GM23338 (cell line): Measurements from ENCODE around the gene KDELR1. TPM values are rescaled to one million over a fixed set of nuclear protein-coding genes. Genes with fewer than 3 reads are reported as not detected.

Experiments used
- ATAC-seq: fragments of 200-7000 bp; cut with Tn5 transposase; 3 replicates; pipeline ENCODE4 v1.9.1; 2020
- DNase-seq: peaks from one replicate; pipeline ENCODE4 v3.0.0-alpha.2; 2015; ENCODE audit warnings: low spot score
- H2AFZ ChIP-seq: fragments of 200-600 bp; sonication (generic); 2 replicates; pipeline ENCODE4 v1.8.0; 2016; ENCODE audit warnings: antibody characterized with exemption, mild to moderate bottlenecking, moderate library complexity
- H3F3A ChIP-seq: fragments of 200-600 bp; sonication (generic); replicated peaks from 2 replicates; pipeline ENCODE4 v1.8.0; 2017; ENCODE audit warnings: antibody characterized with exemption, mixed run types, low read depth
- H3K27ac ChIP-seq: fragments of 200-600 bp; sonication (generic); 2 replicates; pipeline ENCODE4 v1.6.1; 2016; ENCODE audit warnings: low read depth
- H3K27me3 ChIP-seq: fragments of 200-600 bp; sonication (generic); 2 replicates; pipeline ENCODE4 v1.8.0; 2016; ENCODE audit warnings: mild to moderate bottlenecking, mixed run types, moderate library complexity; ENCODE audit not compliant: insufficient read depth
- H3K36me3 ChIP-seq: fragments of 200-600 bp; sonication (generic); 2 replicates; pipeline ENCODE4 v1.8.0; 2016; ENCODE audit warnings: mild to moderate bottlenecking; ENCODE audit not compliant: insufficient read depth
- H3K4me1 ChIP-seq: fragments of 200-600 bp; sonication (generic); 2 replicates; pipeline ENCODE4 v1.8.0; 2016; ENCODE audit warnings: mild to moderate bottlenecking, moderate library complexity; ENCODE audit not compliant: insufficient read depth
- H3K4me2 ChIP-seq: fragments of 200-600 bp; sonication (generic); 2 replicates; pipeline ENCODE4 v1.7.1; 2017; ENCODE audit warnings: mixed run types
- H3K4me3 ChIP-seq: fragments of 200-600 bp; sonication (generic); 2 replicates; pipeline ENCODE4 v1.6.1; 2016; ENCODE audit warnings: mixed run types
- H3K79me2 ChIP-seq: fragments of 200-600 bp; sonication (generic); replicated peaks from 2 replicates; pipeline ENCODE4 v1.8.0; 2017; ENCODE audit warnings: mild to moderate bottlenecking; ENCODE audit not compliant: insufficient read depth
- H3K9me2 ChIP-seq: fragments of 200-600 bp; sonication (generic); 2 replicates; pipeline ENCODE4 v1.8.0; 2017; ENCODE audit not compliant: insufficient read depth
- H4K20me1 ChIP-seq: fragments of 200-600 bp; sonication (generic); replicated peaks from 2 replicates; pipeline ENCODE4 v1.8.0; 2017; ENCODE audit warnings: mild to moderate bottlenecking; ENCODE audit not compliant: insufficient read depth
- H3K27ac Mint-ChIP-seq: 2 replicates; pipeline ENCODE4 v1.8.0; 2020; ENCODE audit warnings: inconsistent platforms, mild to moderate bottlenecking, moderate library complexity, mixed read lengths
- H3K27me3 Mint-ChIP-seq: 3 replicates; pipeline ENCODE4 v1.8.0; 2022; ENCODE audit warnings: low read depth, mild to moderate bottlenecking, moderate library complexity, mixed read lengths, inconsistent platforms; ENCODE audit not compliant: insufficient read depth, poor library complexity
- H3K36me3 Mint-ChIP-seq: 3 replicates; pipeline ENCODE4 v1.8.0; 2021; ENCODE audit warnings: low read depth, mild to moderate bottlenecking, inconsistent platforms, moderate library complexity, mixed read lengths
- H3K4me1 Mint-ChIP-seq: 3 replicates; pipeline ENCODE4 v1.8.0; 2020; ENCODE audit warnings: mild to moderate bottlenecking, inconsistent platforms, mixed read lengths
- H3K4me3 Mint-ChIP-seq: 3 replicates; pipeline ENCODE4 v1.8.0; 2021; ENCODE audit warnings: moderate library complexity, mild to moderate bottlenecking, inconsistent platforms, mixed read lengths
- H3K9me3 Mint-ChIP-seq: 3 replicates; pipeline ENCODE4 v1.8.0; 2020; ENCODE audit warnings: moderate library complexity, mild to moderate bottlenecking, inconsistent platforms, mixed read lengths
- CREB1 ChIP-seq: fragments of 250-450 bp; sonication (Bioruptor Pico); IDR thresholded peaks from 2 replicates; pipeline ENCODE4 v1.5.0; 2020; ENCODE audit warnings: low read depth, mild to moderate bottlenecking, moderate library complexity
- CTCF ChIP-seq, 2 experiments: fragments of 200-600 bp in 1 of 2; sonication (generic) in 1 of 2; conservative IDR thresholded peaks; 2 replicates each; pipeline versions ENCODE4 v1.5.1 to v1.6.1; 2016 to 2017; ENCODE audit warnings: antibody characterized with exemption in 2 of 2, low read depth in 2 of 2, mild to moderate bottlenecking in 2 of 2, moderate library complexity in 1 of 2
- ETS1 ChIP-seq: IDR thresholded peaks from 2 replicates; pipeline ENCODE4 v1.6.1; 2016; ENCODE audit warnings: antibody characterized with exemption
- EZH2 ChIP-seq: fragments of 200-600 bp; sonication (generic); IDR thresholded peaks from one replicate; pipeline ENCODE4 v1.8.0; 2017; ENCODE audit warnings: antibody characterized with exemption, mild to moderate bottlenecking, low read depth; ENCODE audit not compliant: unreplicated experiment
- JUNB ChIP-seq: IDR thresholded peaks from one replicate; pipeline ENCODE4 v1.6.1; 2016; ENCODE audit warnings: antibody characterized with exemption; ENCODE audit not compliant: unreplicated experiment
- NANOG ChIP-seq: IDR thresholded peaks from 2 replicates; pipeline ENCODE4 v1.6.1; 2016; ENCODE audit warnings: antibody characterized with exemption, borderline replicate concordance
- REST ChIP-seq: IDR thresholded peaks from one replicate; pipeline ENCODE4 v1.6.1; 2018; ENCODE audit warnings: antibody characterized with exemption; ENCODE audit not compliant: unreplicated experiment
- STAT1 ChIP-seq: IDR thresholded peaks from one replicate; pipeline ENCODE4 v1.6.1; 2016; ENCODE audit warnings: antibody characterized with exemption; ENCODE audit not compliant: unreplicated experiment
- ZNF331 ChIP-seq: fragments of 250-450 bp; sonication (Bioruptor Pico); IDR thresholded peaks from 2 replicates; pipeline ENCODE4 v1.5.0; 2020; ENCODE audit warnings: low read depth, mild to moderate bottlenecking, moderate library complexity
- ZNF462 ChIP-seq: fragments of 250-450 bp; sonication (Bioruptor Pico); IDR thresholded peaks from 2 replicates; pipeline ENCODE4 v1.5.0; 2020; ENCODE audit warnings: mild to moderate bottlenecking, moderate library complexity
- polyA plus RNA-seq: library from polyadenylated mRNA; unstranded; fragments of >200 nt; fragmentation: Nextera tagmentation; extraction: Ambion mirVana; gene quantifications from 2 replicates; pipeline ENCODE4 v1.2.1, GENCODE V29; 2016
- total RNA-seq: library from RNA; depleted of rRNA; stranded (reverse); fragments of >200 nt; shearing (Covaris generic); gene quantifications from 2 replicates; pipeline ENCODE4 v1.2.3, GENCODE V29; 2014

KDELR1 gene
- total and polyA plus RNA-seq, 2 experiments from 2014 or later: 176 to 184 TPM

- TF ChIP-seq ZNF331 (CRISPR knock-in tag): no peak
Measured at GRCh38 chr19:48391100-48392005, at the start of gene KDELR1 (continued).

GRCh38 chr19:48436586-48436985, 45.2 kb upstream of the KDELR1 start:
- H3K79me2 ChIP-seq: no peaks in the 10 kb centered on the region
- H3K9me3 Mint-ChIP-seq: no peaks in the 10 kb centered on the region
- H3K27me3 Mint-ChIP-seq: peaks cover 16% of the 10 kb centered on the region
- TF ChIP-seq CREB1 (CRISPR knock-in tag) (no peak), ZNF331 (CRISPR knock-in tag) (no peak), STAT1 (no peak), EZH2 (no peak), CTCF (conservative IDR thresholded peaks at IDR 0.05; ENCODE audit: low read depth in 2 of 2) (no peak), REST (no peak), ZNF462 (no peak), JUNB (no peak), ETS1 (no peak), NANOG (no peak)
- no peak overlapping the region for H3K4me3 Mint-ChIP-seq
- no peak overlapping the region for H3K4me2 ChIP-seq
- no peak overlapping the region for H2AFZ ChIP-seq
- H3K27me3 ChIP-seq: peaks cover 7% of the 10 kb centered on the region
- H3K4me1 ChIP-seq: peaks cover 2% of the 10 kb centered on the region; the same call in 1 of the 2 replicates
- H3K27ac Mint-ChIP-seq: no peak overlapping the region
- H3K36me3 Mint-ChIP-seq: peaks cover 10% of the 10 kb centered on the region
- DNase-seq (no peak), ATAC-seq (no peak)
- H3K4me3 ChIP-seq: no peak overlapping the region
- no peaks in the 10 kb centered on the region; the same call in 1 of the 2 replicates for H4K20me1 ChIP-seq
- no peak overlapping the region for H3K27ac ChIP-seq
- peaks cover 5% of the 10 kb centered on the region; the same call in 2 of the 3 replicates for H3K4me1 Mint-ChIP-seq
- no peaks in the 10 kb centered on the region; the same call in 1 of the 2 replicates for H3K36me3 ChIP-seq
- no peaks in the 10 kb centered on the region for H3K9me2 ChIP-seq
- no peaks in the 10 kb centered on the region; the same call in 1 of the 2 replicates for H3F3A ChIP-seq
